CD4-positive, alpha-beta T cell treated with Interleukin-6 for 4 hours (primary cell): ENCODE measurements around the gene ELOVL1.
"Not testable (repeated sequence)": the region's sequence is repeated elsewhere in the genome, so short reads cannot be mapped to it uniquely, and the experiment has no call there.

Experiments
- DNase-seq: peaks from one replicate; pipeline ENCODE4 v3.0.0-alpha.2; 2020; ENCODE audit warnings: mixed read lengths

ELOVL1 gene

DNA sequence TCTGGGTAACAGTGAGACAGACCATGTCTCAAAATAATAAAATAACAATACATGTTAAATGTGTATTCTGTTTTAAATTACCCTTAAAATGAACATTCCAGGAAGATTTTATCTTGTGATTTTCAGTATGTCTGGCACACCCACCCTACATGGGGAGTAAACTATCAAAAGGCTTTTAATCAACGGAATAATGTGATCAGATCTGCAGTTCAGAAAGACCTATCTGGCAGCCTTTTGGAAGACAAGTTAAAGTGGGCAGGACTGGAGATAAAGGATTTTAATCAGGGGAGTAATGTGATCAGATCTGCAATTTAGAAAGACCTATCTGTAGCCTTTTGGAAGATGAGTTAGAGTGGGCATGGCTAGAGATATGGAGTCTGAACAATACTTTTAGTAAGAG lies 11.7 kb upstream of the ELOVL1 start:
- no peak for DNase-seq

DNA sequence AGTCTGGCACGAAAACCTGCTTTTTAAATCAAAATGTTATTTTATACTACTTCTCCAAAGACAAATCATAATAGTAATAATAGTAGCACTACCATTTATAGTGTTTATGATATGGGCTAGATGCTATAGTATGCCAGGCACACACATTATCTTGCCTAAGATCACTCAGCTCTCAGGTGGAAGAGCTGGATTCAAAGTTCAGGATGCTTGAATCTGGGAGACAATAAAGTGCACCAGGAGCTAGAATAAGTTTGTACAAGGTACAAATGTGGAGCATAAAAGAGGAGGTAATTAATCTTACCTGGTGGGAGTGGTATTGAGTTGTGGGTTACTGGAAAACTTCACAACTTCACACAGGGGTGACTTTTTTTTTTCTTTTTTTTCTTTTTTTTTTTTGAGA lies 10.0 kb upstream of the ELOVL1 start:
- no peak for DNase-seq

DNA sequence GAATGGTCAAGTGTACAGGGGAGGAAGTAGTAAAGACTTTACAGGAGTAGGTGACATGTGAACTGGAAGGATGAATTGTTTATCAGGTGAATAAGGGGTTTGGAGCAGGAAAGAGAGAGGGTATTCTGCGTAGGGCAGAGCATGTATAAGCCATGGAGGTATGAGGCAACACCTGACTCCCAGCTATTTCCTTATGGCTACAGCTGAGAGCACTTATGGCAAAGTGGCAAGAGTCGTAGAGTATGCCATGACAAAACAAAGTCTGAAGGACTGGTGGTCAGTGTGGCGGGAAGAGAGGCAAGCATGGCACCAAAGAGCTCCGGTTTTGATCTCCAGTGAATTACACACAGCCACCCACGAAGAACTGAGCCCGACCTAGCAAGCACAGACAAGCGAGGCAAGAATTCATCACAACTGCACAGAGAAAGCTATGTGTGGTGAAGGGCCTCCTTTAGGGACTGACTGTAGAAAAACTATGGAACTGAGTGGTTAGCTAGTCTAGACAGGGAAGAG lies 9.0 kb upstream of the ELOVL1 start:
- no peak for DNase-seq

DNA sequence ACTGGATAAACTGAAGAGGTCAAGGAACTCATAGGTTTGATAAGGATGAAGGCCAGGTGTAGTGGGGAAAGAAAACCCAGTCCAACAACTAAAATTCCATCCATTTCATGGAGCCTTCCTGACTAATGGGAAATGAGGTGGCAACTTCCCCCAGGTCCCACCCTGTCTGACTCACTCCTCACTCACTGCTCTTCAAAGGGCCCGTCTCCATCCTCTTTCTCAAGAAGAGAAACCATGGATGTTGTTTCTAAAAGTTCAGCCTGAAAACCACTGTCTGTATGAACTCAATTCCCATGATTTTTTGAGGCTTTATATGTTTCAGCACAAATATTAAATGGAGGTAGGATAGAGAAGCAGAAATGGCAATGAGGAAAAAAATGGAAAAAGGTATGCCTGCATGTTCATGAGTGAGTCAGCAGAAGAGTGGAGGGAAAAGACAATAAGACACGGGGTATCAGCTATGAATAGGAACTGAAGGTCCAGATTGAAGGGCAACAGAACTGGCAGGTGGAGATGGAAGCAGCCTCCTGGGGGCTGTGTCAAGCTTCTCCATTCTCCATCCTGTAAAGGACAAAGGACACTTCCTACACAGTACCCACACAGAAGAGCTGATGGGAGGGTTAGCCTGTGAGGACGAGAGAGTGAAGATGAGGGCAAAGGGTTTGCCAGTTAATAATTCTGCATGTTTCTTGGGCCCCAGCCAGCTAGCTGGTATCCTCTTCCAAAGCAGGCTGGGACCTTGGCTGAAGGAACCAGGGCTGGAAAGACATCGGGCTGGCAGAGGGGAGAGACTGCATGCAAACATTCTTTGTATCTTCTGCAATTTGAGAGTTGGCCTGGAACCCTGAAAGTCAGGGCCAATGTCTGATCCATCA lies 5.5 kb upstream of the ELOVL1 start:
- no peak for DNase-seq

DNA sequence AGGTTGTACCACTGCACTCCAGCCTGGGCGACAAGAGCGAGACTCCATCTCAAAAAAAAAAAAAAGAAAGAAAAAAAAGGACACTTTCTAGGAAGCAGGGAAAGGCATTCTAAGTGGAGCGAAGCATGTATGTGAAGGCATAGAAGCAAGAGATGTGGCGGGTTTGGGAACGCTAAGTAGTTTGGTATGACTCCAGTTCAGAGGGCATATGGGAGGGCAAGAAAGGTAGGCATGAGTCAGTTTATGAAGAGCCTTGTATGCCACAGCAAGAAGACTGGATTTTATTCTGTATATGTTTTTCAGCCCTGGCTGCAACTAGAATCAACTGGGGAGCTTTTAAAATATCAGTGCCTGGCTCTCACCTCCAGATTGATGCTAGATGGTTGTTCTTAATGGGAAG lies 4.4 kb upstream of the ELOVL1 start:
- no peak for DNase-seq

DNA sequence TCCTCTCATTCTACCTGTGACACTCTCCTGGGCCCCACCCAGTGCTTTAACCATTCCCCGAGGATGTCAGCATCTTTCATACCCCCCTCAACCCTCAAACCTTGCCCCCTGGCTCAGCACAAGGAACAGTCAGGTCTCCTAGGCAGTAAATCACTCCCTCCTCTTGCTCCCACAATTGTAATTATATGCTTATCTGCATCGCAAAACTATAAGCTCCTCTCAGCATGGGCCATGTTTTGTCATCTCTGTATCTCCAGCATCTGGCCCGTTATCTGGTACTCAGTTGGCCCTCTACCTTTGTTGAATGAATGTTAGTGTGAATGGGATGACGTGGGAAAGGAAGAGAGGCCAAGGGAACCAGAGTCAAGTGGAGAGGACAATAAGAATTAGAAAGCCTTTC lies 2.8 kb upstream of the ELOVL1 start:
- DNase-seq: no peak

DNA sequence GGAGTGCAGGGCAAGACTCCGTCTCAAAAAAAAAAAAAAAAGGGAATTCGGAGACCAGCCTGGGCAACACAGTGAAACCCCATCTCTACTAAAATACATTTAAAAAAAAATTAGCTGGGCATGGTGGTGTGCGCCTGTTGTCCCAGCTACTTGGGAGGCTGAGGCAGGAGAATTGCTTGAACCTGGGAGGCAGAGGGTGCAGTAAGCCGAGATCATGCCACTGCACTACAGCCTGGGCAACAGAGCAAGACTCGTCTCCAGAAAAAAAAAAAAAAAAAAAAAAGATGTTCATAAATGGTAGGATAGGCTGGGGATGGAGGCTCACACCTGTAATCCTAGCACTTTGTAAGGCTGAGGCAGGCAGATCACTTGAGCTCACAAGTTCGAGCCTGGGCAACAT lies 2.0 kb upstream of the ELOVL1 start:
- not testable (repeated sequence) for DNase-seq

DNA sequence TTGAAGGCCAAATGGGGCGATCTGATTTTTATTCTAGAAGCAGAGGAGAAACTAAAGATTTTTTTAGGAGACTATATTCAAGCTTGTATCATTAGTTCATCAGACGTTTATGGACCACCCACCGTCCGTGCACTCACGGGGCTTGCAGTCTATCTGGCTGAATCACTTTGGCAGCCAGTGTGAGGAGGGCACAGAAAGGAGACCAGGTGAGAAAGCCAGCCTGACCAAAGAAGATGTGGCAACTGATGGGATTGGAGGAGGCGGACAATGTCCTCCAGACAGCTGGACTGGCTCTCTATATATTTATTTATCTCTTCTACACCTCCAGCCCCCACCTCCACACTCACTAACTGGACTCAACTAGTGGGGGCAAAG lies 822 bp upstream of the ELOVL1 start:
- DNase-seq: peak; percentile 6

DNA sequence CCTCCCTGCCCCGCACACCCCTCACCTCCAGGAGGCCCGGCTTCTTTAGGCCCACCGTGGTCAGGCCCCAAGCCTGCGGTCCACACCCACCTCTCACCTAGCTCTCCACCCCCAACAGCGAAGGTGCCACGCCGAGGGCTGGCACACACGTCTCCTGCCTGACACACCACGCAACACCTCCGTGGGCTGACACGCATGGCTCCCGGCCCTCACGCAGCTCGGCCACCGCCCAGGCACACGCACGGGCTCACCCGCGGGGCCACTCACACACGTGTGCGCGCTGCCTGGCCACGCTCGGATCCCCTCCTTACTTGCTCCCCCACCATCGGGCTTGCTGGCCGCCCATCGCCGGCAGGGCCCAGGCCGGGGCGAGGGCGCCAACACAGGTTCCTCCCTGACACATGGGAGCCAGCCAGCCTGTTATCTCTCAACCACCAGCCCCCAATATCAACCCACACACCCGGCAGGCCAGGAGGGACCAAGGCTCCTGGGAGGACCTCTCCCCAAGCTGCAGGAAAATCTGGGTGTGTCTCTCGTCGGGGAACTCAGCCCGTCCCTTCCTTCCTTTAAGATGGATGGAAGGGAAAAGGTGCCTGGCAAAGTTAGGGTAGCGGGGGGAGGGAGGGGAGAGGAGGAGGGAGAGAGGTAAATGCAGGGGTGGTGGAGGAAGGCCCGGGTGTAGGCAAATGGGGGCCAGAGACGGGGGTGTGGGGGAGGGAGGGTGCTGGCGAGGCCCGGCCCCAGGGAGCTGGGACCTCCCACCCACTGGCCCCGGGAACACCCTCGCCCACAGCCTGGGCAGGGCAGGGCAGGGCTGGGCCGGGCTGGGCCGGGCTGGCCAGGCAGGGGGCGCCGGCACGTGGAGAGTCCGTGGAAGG lies 546 bp downstream of the ELOVL1 start:
- peak; percentile 36 for DNase-seq

DNA sequence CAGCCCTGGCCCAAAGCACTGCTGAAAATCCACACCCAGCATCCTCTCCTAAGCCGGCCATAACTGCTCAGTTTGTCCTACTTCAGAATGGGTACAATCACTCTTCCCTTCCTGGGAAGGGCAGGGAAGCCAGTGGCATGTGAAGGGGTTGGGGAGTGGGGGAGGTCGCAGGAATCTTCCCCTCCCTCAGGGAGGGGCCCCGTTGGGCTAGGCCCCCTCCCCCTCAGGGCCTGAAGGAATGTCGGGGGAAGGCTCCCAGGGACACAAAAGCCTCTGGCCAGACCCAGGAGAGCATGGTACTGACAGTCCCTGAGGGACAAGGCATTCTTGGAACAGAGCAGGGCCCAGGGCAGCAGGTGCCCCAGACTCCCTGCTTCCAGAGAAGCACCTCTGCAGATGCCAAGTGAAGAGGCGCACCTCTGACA lies 1.2 kb downstream of the ELOVL1 start:
- no peak for DNase-seq

DNA sequence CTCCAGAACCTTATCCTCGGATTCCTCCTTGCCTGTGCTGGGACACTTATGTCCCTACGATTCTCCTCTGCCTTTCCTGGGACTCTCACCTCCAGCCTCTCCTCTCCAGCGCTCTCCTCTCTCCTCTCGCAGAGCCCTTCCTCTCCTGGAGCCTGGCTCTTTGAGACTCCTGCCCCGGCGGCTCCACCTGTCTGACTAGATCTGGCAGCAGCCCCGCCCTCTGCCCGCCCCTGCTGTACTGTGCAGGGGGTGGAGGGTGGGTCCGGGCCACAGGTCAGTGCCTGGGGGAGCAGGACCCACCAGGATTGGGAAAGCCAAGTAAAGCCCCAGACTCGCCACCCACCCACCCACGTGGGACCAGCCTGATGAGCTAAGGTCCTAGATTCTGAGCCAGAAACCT lies 1.6 kb downstream of the ELOVL1 start:
- DNase-seq: peak; percentile 7

DNA sequence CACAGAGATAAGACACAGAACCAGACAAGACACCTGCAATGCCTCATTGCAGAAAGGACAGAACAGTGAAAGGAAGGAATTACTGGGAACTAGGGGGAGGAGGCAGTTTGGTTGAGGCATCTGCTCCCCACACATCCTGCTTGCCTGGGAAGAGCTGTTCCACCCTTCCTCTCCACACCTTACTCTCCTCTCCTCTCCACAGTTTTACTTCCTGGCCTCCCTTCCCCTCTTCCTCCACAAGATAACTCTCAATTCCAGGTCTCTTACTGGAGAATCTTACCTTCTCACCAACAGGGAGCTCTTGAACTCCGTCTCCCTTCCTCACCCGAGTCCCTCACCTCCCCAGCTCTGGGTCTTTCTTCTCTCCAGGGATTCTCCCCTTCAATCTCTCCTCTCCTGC lies 2.1 kb downstream of the ELOVL1 start:
- DNase-seq: no peak

DNA sequence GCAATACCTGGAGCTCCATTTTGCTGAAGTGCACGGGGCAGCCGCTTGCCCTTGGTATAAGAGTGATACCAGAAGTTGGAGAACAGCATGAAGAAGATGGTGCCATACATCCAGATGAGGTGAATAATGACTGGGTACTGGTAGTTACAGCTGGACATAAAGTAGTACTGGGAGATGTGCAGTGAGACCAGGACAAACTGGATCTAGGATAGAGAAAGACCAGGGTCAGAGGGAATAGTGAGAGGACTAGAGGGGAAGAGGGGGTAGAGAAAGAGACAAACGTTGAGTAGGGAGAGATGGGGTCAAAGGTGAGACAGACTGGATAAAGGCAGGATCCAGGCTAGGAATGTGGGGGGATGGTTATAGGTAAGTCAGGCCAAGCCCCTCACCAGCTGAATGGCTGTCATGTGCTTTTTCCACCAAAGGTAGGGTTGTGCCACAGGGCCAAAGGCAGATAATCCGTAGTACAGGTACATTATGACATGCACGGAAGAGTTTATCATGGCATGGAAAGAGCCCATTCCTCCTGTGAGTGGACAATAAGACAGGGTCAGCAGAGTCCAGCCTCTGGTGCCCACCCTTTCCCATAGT lies 3.8 kb downstream of the ELOVL1 start:
- no peak for DNase-seq

DNA sequence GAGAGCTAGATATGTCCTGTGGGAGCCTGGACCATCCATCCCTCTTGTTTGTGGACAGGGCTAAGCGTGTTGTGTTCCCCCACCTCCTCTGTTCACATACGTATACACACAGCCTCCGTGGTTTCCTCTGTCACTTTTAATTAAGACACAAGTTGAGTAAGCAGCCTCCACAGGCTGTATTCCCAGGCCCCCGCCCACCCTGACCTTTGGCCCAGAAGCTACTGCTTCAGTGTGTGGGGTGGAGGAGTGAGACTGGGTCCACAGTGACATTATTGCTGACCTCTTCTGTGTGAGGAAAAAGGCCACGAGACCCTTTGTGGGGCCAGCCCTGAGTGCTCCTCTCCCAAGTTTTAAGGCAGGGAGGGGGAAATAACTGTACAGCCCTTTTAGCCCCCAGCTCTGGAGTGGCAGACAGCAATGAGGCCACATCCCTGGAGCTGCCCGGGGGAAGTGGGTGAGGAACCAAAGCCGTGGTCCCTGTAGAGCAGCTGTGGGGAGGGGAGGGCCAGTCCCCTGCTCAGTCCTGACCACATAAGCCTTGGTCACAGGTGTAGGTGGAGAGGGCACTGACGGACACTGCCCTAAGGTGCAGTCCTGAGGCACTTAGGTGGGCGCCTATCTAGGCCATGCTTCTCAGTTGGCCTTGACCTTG lies 4.4 kb downstream of the ELOVL1 start:
- no peak for DNase-seq

DNA sequence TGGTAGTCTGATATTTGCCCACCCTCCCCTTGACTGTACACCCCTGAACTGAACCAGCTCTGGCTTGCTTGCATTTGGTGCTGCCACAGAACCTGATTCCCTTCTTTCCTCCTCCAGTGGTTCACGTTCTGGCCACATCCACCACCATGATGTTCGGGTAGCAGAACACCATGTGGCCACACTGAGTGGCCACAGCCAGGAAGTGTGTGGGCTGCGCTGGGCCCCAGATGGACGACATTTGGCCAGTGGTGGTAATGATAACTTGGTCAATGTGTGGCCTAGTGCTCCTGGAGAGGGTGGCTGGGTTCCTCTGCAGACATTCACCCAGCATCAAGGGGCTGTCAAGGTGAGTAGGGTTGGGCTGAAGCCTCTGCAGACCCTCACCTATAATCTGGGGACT lies 7.2 kb downstream of the ELOVL1 start:
- DNase-seq: no peak

DNA sequence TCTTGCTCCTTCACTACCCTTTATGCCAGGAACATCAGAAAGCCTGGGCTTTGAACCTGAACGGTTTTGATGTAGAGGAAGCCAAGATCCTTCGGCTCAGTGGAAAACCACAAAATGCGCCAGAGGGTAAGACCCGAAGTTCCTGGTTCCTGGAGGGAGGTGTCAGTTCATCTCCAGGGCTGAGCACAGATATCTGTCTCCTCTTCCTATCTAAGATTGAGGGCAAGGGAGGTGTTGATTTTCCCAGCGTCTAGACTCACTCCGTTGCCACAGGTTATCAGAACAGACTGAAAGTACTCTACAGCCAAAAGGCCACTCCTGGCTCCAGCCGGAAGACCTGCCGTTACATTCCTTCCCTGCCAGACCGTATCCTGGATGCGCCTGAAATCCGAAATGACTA lies 8.1 kb downstream of the ELOVL1 start:
- no peak for DNase-seq

DNA sequence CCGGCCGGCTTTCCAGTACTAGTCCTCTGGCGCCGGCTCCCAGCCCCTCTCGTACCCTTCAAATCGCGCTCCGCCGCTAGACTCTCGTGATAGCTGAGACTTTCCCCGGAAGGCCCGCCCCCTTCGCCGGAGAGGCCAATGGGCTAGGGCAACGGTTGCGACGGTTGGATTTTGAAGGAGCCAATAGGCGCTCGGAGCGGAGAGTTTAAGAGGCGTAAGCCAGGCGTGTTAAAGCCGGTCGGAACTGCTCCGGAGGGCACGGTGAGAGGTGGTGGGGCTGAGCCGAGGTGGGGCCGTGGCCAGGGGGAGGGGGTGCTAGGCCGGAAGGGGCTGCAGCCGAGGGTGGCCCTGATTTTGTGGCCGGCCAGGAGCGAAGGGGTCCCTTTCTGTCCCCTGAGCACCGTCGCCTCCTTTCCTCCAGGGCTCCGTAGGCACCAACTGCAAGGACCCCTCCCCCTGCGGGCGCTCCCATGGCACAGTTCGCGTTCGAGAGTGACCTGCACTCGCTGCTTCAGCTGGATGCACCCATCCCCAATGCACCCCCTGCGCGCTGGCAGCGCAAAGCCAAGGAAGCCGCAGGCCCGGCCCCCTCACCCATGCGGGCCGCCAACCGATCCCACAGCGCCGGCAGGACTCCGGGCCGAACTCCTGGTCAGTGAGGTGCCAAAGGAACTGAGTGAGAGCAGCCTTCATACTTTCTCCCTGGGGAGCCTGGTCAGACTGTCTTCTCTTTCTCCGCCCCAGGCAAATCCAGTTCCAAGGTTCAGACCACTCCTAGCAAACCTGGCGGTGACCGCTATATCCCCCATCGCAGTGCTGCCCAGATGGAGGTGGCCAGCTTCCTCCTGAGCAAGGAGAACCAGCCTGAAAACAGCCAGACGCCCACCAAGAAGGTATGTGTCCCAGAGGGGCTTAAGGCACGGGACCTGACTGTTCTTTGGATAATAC lies 8.8 kb downstream of the ELOVL1 start, which contains the start of gene CDC20:
CDC20 (plus strand) TSS at position 236 of the 948 bp plus-strand sequence; CDS start at position 471, 235 bp downstream.
- peak; percentile 98 for DNase-seq

DNA sequence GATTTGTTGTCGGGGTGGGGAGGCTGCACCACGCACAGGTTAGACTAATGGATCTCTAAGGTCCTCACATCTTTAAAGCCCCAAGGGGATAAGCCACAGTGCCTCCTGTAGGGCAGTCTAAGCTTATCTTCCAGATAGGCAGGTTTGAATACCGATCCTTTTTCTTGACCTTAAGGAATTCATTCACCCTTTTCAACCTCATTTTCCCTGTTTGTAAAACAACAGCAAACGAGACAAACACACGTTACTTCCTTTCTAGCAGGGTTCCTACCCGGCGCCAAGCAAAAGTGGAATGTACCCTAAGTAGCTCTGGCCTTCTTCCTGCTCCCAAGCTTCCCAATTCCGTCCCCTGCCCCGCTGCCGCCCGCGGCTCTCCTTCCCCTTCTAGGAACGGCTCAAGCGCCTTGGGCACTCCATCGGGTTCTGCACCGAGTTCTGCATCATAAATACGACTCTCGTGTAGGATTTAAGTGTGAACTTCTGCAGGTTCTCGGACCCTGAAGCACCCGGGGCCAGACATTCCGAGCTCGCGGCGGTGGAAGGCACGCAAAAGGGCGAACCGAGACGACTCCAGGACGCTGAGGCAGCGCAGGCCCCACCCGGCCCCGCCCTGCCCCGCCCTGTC lies 9.6 kb downstream of the ELOVL1 start:
- peak; percentile 17 for DNase-seq

DNA sequence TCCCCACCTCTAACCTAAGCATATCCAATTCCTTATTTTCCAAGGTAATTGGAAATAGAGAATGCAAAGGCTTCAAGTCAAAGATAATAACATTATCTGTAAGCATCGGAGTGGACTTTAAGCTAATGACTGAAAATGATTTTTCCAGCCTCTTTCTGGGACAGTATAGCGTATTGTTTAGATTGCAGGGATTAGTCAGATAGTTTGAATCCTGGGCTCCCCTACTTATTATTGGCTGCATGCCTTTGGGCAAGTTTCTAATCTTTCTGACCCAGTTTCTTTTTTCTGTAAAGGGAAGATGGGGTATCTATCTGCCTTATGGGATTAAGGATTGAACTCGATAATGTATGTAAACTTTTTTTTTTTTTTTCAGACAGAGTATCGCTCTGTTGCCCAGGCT lies 10.6 kb downstream of the ELOVL1 start:
- no peak for DNase-seq

DNA sequence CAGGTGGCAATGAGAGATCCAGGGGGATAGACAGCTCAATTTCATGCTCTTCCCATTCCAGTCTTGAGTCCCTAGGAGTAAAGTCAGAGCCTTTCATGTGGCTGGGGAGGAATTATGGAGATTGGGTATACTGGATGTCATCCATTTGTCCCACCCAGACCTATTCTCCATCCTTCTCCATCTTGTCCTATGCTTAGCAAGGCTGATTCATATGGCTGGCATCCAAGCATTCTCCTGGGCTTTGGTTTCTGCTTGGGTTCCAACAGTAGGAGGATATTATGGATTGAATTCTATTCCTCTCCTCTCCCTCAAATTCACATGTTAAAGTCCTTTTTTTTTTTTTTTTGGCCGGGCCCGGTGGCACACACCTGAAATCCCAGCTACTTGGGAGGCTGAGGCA lies 12.9 kb downstream of the ELOVL1 start:
- no peak for DNase-seq

DNA sequence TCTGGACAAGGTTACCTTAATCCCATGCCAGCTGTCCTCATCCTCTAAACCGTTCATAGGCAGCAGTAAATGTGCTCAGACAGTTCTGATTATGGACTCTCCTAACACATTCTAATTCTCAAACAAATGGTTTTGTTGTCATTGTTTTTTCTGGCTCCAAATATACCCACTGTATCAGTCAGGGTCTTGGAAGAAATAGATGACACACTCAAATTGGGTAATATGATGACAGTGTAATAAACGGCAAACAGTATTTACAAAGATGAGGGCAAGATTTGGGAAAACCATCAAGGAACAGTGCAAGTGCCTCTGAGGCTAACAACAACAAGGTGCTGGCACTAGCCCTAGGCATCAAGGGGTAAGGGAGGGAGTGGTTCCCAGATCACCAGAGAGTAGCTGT lies 13.3 kb downstream of the ELOVL1 start:
- no peak for DNase-seq
